Right lobe of liver (tissue), 6 donors: Measurements from ENCODE around the gene NUP210. TPM values are rescaled to one million over a fixed set of nuclear protein-coding genes. Genes with fewer than 3 reads are reported as not detected.
A peak's percentile ranks its signal among the peaks of the same experiment; 100 is the strongest.

Experiments
- ATAC-seq, 4 donors: fragments of 200-7000 bp; cut with Tn5 transposase; one replicate each; pipeline ENCODE4 v1.9.1; 2020; ENCODE audit warnings: mild to moderate bottlenecking in 4 of 4, moderate library complexity in 4 of 4
- DNase-seq, 3 donors: peaks; one replicate each; pipeline ENCODE4 v3.0.0-alpha.2; 2020
- H3K27ac ChIP-seq, 3 donors: fragments of 200-600 bp; one replicate each; pipeline ENCODE4 v1.8.0; 2022
- H3K27me3 ChIP-seq, 2 donors: fragments of 200-600 bp; one replicate each; pipeline ENCODE4 v1.8.0; 2022
- H3K36me3 ChIP-seq, 4 donors: fragments of 200-600 bp; sonication (generic) in 1 of 4; one replicate each; pipeline versions ENCODE4 v1.5.1 to v1.8.0; 2017 to 2022; ENCODE audit warnings: control low read depth in 1 of 4
- H3K4me1 ChIP-seq, 4 donors: fragments of 200-600 bp; sonication (generic) in 1 of 4; one replicate each; pipeline versions ENCODE4 v1.5.1 to v1.8.0; 2017 to 2022; ENCODE audit warnings: control low read depth in 1 of 4
- H3K4me3 ChIP-seq, 3 donors: fragments of 200-600 bp; one replicate each; pipeline ENCODE4 v1.8.0; 2022
- H3K9me3 ChIP-seq, 4 donors: fragments of 200-600 bp; sonication (generic) in 1 of 4; one replicate each; pipeline versions ENCODE4 v1.5.1 to v1.8.0; 2017 to 2022; ENCODE audit warnings: control low read depth in 1 of 4
- POLR2A ChIP-seq: fragments of 450-650 bp; IDR thresholded peaks from one replicate; pipeline ENCODE4 v1.6.1; 2017; ENCODE audit warnings: antibody characterized with exemption, mild to moderate bottlenecking
- WGBS: methylation state at CpG from one replicate; pipeline ENCODE4 v1.1.6; 2018; ENCODE audit warnings: low coverage, low lambda C conversion rate; ENCODE audit not compliant: insufficient coverage; ENCODE audit errors: missing lambda C conversion rate; 5-methylcytosine and 5-hydroxymethylcytosine counted together
- intact Hi-C, 2 donors: fragments of 100-400 bp; cut with DNase I; formaldehyde crosslinking; loops; one replicate each; pipeline versions ENCODE4 v1.11.2 to v1.14.1; 2022
- total RNA-seq, 6 experiments: library from RNA; depleted of rRNA in 2 of 6; stranded (reverse); fragments of >200 nt in 2 of 6; fragmentation: NEBNext Ultra II Directional in 3 of 6; extraction: Animal tissue kit (Norgen Biotek cat#: 25700) in 3 of 6; gene quantifications; one replicate each; pipeline versions ENCODE4 v1.1.0 to v1.2.4, GENCODE V29; 2016 to 2023
- TF ChIP-seq, protein P1 (sequence below), 4 donors: fragments of 200-600 bp in 3 of 4; fragments of 450-650 bp in 1 of 4; IDR thresholded peaks; one replicate each; pipeline versions ENCODE4 v1.5.1 to v1.8.0; 2016 to 2022; ENCODE audit warnings: antibody characterized with exemption in 4 of 4, mild to moderate bottlenecking in 2 of 4
- donor health status: DM: no; HTN: yes; CAD: no.
- donor health status: DM: no; HTN: no; CAD: no.
- donor health status: DM: no; HTN: no; CAD: no.
- donor health status: DM: no; HTN: yes; CAD: no.
- donor health status: DM: no; HTN: yes; CAD: no.

The NUP210 gene
- total RNA-seq, 6 experiments from 2014 or later = 11.7 to 17.7 (median 15.6) TPM

DNA sequence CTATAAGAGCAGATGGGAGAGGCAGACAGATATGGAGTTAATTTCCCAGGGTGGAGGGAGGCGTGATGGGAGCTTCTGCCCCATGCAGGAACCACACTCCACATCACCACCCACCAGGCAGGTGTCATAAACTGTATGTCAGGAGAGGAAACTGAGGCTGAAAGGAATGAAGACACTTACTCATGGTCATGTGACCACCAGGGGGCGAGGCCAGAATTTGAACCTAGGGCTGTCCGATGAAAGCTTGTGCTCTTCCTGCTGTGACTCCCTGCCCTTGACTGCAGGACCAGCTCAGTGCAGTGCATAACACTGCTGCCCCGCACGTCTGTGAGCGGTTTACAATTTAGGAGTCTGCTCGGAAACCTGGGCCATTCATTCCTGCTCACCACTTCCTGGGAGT lies 28.8 kb downstream of the NUP210 start:
- peaks cover 0 to 26% (median 8%) of the 10 kb centered on the region in 4 donors for H3K4me1 ChIP-seq
- intact Hi-C loops = no loop called here
- ATAC-seq (no peak), DNase-seq (no peak)
- no peak overlapping the region for H3K27ac ChIP-seq
- peaks cover 0 to 32% (median 7%) of the 10 kb centered on the region in 4 donors for H3K36me3 ChIP-seq
- H3K9me3 ChIP-seq = no peaks in the 10 kb centered on the region
- no peak for TF ChIP-seq POLR2A
- TF ChIP-seq, protein P1, sequence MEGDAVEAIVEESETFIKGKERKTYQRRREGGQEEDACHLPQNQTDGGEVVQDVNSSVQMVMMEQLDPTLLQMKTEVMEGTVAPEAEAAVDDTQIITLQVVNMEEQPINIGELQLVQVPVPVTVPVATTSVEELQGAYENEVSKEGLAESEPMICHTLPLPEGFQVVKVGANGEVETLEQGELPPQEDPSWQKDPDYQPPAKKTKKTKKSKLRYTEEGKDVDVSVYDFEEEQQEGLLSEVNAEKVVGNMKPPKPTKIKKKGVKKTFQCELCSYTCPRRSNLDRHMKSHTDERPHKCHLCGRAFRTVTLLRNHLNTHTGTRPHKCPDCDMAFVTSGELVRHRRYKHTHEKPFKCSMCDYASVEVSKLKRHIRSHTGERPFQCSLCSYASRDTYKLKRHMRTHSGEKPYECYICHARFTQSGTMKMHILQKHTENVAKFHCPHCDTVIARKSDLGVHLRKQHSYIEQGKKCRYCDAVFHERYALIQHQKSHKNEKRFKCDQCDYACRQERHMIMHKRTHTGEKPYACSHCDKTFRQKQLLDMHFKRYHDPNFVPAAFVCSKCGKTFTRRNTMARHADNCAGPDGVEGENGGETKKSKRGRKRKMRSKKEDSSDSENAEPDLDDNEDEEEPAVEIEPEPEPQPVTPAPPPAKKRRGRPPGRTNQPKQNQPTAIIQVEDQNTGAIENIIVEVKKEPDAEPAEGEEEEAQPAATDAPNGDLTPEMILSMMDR (IDR thresholded peaks at IDR 0.05) = no peak
- H3K27me3 ChIP-seq = no peaks in the 10 kb centered on the region
- H3K4me3 ChIP-seq = no peak overlapping the region
- WGBS = no CpG with 5 or more reads among the region's 7 CpGs

DNA sequence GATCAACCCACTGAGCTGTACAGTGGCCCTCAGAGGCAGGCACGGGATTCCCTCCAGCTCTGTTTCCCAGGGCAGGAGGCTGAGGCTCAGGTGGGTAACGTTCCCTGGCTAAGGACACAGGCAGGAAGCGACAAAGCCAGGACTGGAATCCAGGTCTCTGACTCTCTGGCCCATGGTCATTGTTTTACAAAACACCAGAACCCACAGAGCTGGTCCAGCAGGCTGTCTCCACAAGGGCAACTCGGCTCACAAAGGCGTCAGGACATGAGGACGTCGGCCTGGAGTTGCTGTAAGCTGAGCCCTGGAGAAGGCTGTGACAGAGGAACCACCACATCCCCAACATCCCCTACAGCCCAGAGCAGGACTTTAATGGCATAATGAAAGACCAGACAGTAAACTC lies 30.7 kb downstream of the NUP210 start:
- ATAC-seq = no peak
- no peaks in the 10 kb centered on the region for H3K27me3 ChIP-seq
- 73% methylated on average over 3 of the region's 7 CpGs for WGBS
- peaks cover 0 to 16% (median 6%) of the 10 kb centered on the region in 4 donors for H3K4me1 ChIP-seq
- peaks cover 0 to 51% (median 12%) of the 10 kb centered on the region in 4 donors for H3K36me3 ChIP-seq
- intact Hi-C loops = no loop called here
- TF ChIP-seq POLR2A = no peak
- TF ChIP-seq, protein P1 (IDR thresholded peaks at IDR 0.05) = no peak
- H3K9me3 ChIP-seq = no peaks in the 10 kb centered on the region
- no peak for DNase-seq
- H3K27ac ChIP-seq = no peak overlapping the region
- H3K4me3 ChIP-seq = no peak overlapping the region

DNA sequence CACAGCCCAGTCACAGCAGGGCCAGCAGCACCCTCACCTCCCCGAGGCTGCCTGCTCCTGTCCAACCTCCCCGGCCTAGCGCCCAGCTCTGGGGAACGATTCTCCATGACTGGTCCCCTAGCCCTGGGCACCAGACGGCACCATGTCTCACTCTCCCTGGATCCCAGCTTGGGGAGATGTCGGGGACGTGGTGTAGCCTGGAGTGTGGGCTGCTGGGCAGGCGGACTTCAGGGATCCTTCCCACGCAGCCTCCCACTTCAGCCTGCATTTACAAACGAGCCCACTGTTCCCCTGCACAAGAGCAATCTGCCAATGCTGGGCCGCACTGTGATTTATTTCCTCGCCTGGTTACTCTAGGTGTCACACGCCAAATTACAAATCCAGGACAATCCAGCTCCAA lies 31.3 kb downstream of the NUP210 start:
- no peaks in the 10 kb centered on the region for H3K27me3 ChIP-seq
- no peak for DNase-seq
- peaks cover 0 to 57% (median 13%) of the 10 kb centered on the region in 4 donors for H3K36me3 ChIP-seq
- WGBS = 80% methylated on average over 8 of the region's 13 CpGs
- peaks cover 0 to 10% (median 4%) of the 10 kb centered on the region in 4 donors for H3K4me1 ChIP-seq
- ATAC-seq = no peak
- H3K27ac ChIP-seq = no peak overlapping the region
- H3K9me3 ChIP-seq = no peaks in the 10 kb centered on the region
- TF ChIP-seq, protein P1 (IDR thresholded peaks at IDR 0.05) = no peak
- no peak for TF ChIP-seq POLR2A
- H3K4me3 ChIP-seq = no peak overlapping the region
- intact Hi-C loops = no loop called here

DNA sequence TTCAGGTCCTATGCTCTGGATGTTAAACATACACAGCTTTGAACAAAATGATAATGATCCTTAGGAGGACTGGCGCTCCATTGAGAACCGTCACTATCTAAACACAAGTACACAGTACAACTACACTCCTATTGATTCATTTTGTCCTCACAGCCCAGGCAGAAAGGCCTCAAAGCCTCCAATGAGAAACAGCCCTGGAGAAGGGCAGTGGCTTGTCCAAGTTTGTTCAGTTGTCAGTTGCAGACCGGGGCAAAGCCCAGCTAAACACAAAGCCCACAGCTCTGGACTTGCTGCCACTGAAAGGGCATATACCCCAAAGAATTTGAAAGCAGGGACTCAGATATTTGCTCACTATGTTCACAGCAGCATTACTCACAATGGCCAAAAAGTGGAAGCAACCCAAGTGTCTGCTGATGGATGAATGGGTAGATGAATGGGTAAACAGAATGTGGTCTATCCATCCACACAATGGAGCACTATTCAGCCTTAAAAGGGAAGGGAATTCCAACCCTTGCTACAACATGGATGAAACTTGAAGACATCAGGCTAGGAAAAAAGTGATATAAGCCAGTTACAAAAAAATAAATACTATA lies 34.7 kb downstream of the NUP210 start:
- TF ChIP-seq, protein P1 (IDR thresholded peaks at IDR 0.05) = no peak
- TF ChIP-seq POLR2A = no peak
- H3K9me3 ChIP-seq = no peaks in the 10 kb centered on the region
- H3K27me3 ChIP-seq = no peaks in the 10 kb centered on the region
- intact Hi-C loops = no loop called here
- H3K27ac ChIP-seq = no peak overlapping the region
- ATAC-seq = peak in 1 of 4 donors; percentile 65
- 56% methylated on average over 3 of the region's 3 CpGs for WGBS
- DNase-seq = no peak
- no peaks in the 10 kb centered on the region for H3K4me1 ChIP-seq
- H3K36me3 ChIP-seq = peaks cover 0 to 68% (median 13%) of the 10 kb centered on the region in 4 donors
- H3K4me3 ChIP-seq = no peak overlapping the region
